Heart right ventricle (tissue), 16 donors: ENCODE measurements around the gene ATG7. TPM values are rescaled to one million over a fixed set of nuclear protein-coding genes. Genes with fewer than 3 reads are reported as not detected.
A peak's percentile ranks its signal among the peaks of the same experiment; 100 is the strongest.

Experiments used
- ATAC-seq, 8 donors: fragments of 200-7000 bp; cut with Tn5 transposase; one replicate each; pipeline ENCODE4 v1.9.1; 2020; ENCODE audit warnings: mild to moderate bottlenecking in 8 of 8, moderate library complexity in 8 of 8, moderate number of reproducible peaks in 1 of 8
- DNase-seq, 2 donors: peaks; one replicate each; pipeline ENCODE4 v3.0.0-alpha.2; 2020
- H3K27ac ChIP-seq, 10 donors: fragments of 200-600 bp; sonication (generic) in 2 of 10; one replicate each; pipeline versions ENCODE4 v1.5.0 to v1.8.0; 2020 to 2022; ENCODE audit warnings: mild to moderate bottlenecking in 3 of 10
- H3K27me3 ChIP-seq, 7 donors: fragments of 200-600 bp; one replicate each; pipeline ENCODE4 v1.8.0; 2021 to 2022; ENCODE audit warnings: mild to moderate bottlenecking in 2 of 7
- H3K36me3 ChIP-seq, 9 donors: fragments of 200-600 bp; sonication (generic) in 1 of 9; one replicate each; pipeline versions ENCODE4 v1.5.0 to v1.8.0; 2020 to 2022; ENCODE audit warnings: mild to moderate bottlenecking in 2 of 9
- H3K4me1 ChIP-seq, 9 donors: fragments of 200-600 bp; sonication (generic) in 1 of 9; one replicate each; pipeline versions ENCODE4 v1.5.0 to v1.8.0; 2020 to 2022; ENCODE audit warnings: mild to moderate bottlenecking in 4 of 9
- H3K4me3 ChIP-seq, 10 donors: fragments of 200-600 bp; sonication (generic) in 2 of 10; one replicate each; pipeline versions ENCODE4 v1.5.0 to v1.8.0; 2020 to 2022; ENCODE audit warnings: mild to moderate bottlenecking in 7 of 10, moderate library complexity in 2 of 10
- H3K9me3 ChIP-seq, 11 donors: fragments of 200-600 bp in 10 of 11; sonication (generic) in 2 of 11; one replicate each; pipeline versions ENCODE4 v1.5.0 to v1.8.0; 2013 to 2022; ENCODE audit warnings: mild to moderate bottlenecking in 2 of 11, control low read depth in 1 of 11, moderate library complexity in 1 of 11
- WGBS, 2 donors: extraction: QIAGEN DNeasy Blood & Tissue Kit; methylation state at CpG; one replicate each; pipeline ENCODE4 v1.1.7; 2013; ENCODE audit warnings: inconsistent platforms in 1 of 2; 5-methylcytosine and 5-hydroxymethylcytosine counted together
- intact Hi-C, 10 donors: fragments of 100-400 bp; cut with DNase I; formaldehyde crosslinking; loops; one replicate each; pipeline versions ENCODE4 v1.11.1 to v1.14.2; 2022
- polyA plus RNA-seq, 2 donors: library from polyadenylated mRNA; stranded (reverse); fragments of 200-250 nt; gene quantifications; one replicate each; pipeline ENCODE4 v1.2.3, GENCODE V29; 2013
- total RNA-seq, 10 donors: library from RNA; stranded (reverse); fragmentation: NEBNext Ultra II Directional in 3 of 10; extraction: Animal tissue kit (Norgen Biotek cat#: 25700) in 3 of 10; gene quantifications; one replicate each; pipeline versions ENCODE4 v1.2.1 to v1.2.4, GENCODE V29; 2021 to 2023
- TF ChIP-seq, protein P1 (sequence below), 9 donors: fragments of 200-600 bp; sonication (generic) in 2 of 9; IDR thresholded peaks; one replicate each; pipeline versions ENCODE4 v1.5.0 to v1.8.0; 2021 to 2022; ENCODE audit warnings: antibody characterized with exemption in 9 of 9, mild to moderate bottlenecking in 5 of 9, moderate library complexity in 1 of 9
- donor health status: Arrhythmogenic right ventricular cardiomyopathy.
- donor health status: ischemic (EF 13 %, LVEDD 7.1; RV severe dilation, severe dysfunction).
- donor health status: healthy with polysubstance abuse.
- donor health status: DM: no; HTN: yes; CAD: no.
- donor health status: DM: no; HTN: no; CAD: no.
- donor health status: ischemic (EF 25% LVEDD 6.9; RV normal size, moderate dysfunction).
- donor health status: ischemic (EF 25% LVEDD 5.7; RV mildly dilated, moderate dysfunction).
- donor health status: healthy.
- donor health status: DM: yes; HTN: yes; CAD: no.
- donor health status: Ischemic cardiomyopathy.
- donor health status: ischemic (EF 35%, LVEDD 5.7; RV mildly dilated, moderate dysfunction).
- donor health status: nonischemic (EF 11% LVEDD 7.7; RV severe dilation, severe dysfunction).
- donor health status: DM: yes; HTN: yes; CAD: no.
- donor health status: PGD.
- donor health status: ischemic (EF 29% LVEDD 5.4; RV normal size, mild dysfunction).
- donor health status: nonischemic (EF 23%, LVEDD 6.1; RV moderate dilation, normal function).

Gene ATG7
- total and polyA plus RNA-seq, 12 donors: 5.3 to 24.1 (median 16.8) TPM

GRCh38 chr3:11273891-11274291 is 1.7 kb downstream of the ATG7 start:
- H3K4me3 ChIP-seq: peak overlapping the region in 3 of 10 donors; percentile 72 to 88 (median 79)
- peaks cover 7 to 59% (median 18%) of the 10 kb centered on the region in 9 donors for H3K4me1 ChIP-seq
- TF ChIP-seq, protein P1, sequence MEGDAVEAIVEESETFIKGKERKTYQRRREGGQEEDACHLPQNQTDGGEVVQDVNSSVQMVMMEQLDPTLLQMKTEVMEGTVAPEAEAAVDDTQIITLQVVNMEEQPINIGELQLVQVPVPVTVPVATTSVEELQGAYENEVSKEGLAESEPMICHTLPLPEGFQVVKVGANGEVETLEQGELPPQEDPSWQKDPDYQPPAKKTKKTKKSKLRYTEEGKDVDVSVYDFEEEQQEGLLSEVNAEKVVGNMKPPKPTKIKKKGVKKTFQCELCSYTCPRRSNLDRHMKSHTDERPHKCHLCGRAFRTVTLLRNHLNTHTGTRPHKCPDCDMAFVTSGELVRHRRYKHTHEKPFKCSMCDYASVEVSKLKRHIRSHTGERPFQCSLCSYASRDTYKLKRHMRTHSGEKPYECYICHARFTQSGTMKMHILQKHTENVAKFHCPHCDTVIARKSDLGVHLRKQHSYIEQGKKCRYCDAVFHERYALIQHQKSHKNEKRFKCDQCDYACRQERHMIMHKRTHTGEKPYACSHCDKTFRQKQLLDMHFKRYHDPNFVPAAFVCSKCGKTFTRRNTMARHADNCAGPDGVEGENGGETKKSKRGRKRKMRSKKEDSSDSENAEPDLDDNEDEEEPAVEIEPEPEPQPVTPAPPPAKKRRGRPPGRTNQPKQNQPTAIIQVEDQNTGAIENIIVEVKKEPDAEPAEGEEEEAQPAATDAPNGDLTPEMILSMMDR (IDR thresholded peaks at IDR 0.05): no peak
- no peaks in the 10 kb centered on the region for H3K27me3 ChIP-seq
- intact Hi-C loops: no loop called here
- DNase-seq (no peak), ATAC-seq (peak in 1 of 8 donors; percentile 12)
- H3K27ac ChIP-seq: peak overlapping the region in 3 of 10 donors; percentile 19 to 95 (median 36)
- peaks cover 0 to 14% (median 0%) of the 10 kb centered on the region in 9 donors for H3K36me3 ChIP-seq
- 89 to 94% methylated on average over 5 of the region's 5 CpGs for WGBS, 2 donors
- H3K9me3 ChIP-seq: peaks cover 0 to 15% (median 0%) of the 10 kb centered on the region in 11 donors

GRCh38 chr3:11274566-11275142 is 2.5 kb downstream of the ATG7 start:
- no peak for DNase-seq
- peak overlapping the region in 3 of 10 donors; percentile 19 to 95 (median 21) for H3K27ac ChIP-seq
- H3K4me1 ChIP-seq: peaks cover 7 to 64% (median 18%) of the 10 kb centered on the region in 9 donors
- H3K4me3 ChIP-seq: peak overlapping the region in 1 of 10 donors; percentile 72
- H3K9me3 ChIP-seq: peaks cover 0 to 15% (median 0%) of the 10 kb centered on the region in 11 donors
- ATAC-seq: no peak
- TF ChIP-seq, protein P1 (IDR thresholded peaks at IDR 0.05): no peak
- H3K27me3 ChIP-seq: no peaks in the 10 kb centered on the region
- intact Hi-C loops: no loop called here
- WGBS, 2 donors: 86 to 87% methylated on average over 6 of the region's 6 CpGs
- peaks cover 0 to 18% (median 0%) of the 10 kb centered on the region in 9 donors for H3K36me3 ChIP-seq

DNA sequence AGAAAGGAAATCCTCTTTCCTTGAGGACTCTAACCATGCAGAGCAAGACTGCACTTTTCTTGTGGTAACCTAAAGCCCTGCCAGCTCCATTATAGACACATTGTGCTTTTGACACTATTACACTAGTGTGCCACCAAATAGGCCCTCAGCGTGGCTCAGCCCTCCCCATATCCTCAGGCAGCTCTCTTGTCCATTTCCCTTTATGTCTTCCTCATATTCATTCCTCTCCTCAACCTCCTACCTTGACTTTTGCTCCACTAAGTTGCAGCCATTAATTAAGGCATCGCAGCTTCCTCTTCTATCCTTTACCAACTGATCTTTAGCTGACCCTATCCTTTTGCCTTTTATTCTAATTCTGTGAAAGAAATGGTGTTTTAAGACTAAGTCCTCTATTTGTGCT is 3.7 kb downstream of the ATG7 start:
- TF ChIP-seq, protein P1 (IDR thresholded peaks at IDR 0.05): no peak
- WGBS, 2 donors: 38 to 78% methylated on average over 2 of the region's 2 CpGs
- ATAC-seq: no peak

GRCh38 chr3:11276901-11277300 is 4.7 kb downstream of the ATG7 start:
- Histone ChIP-seq H3K36me3 (peaks cover 0 to 36% (median 0%) of the 10 kb centered on the region in 9 donors), H3K27ac (no peak overlapping the region), H3K4me3 (no peak overlapping the region), H3K4me1 (peaks cover 7 to 71% (median 15%) of the 10 kb centered on the region in 9 donors), H3K27me3 (no peaks in the 10 kb centered on the region), H3K9me3 (peaks cover 0 to 15% (median 0%) of the 10 kb centered on the region in 11 donors)
- no peak for ATAC-seq
- TF ChIP-seq, protein P1 (IDR thresholded peaks at IDR 0.05): no peak
- intact Hi-C loops: no loop called here
- no peak for DNase-seq
- WGBS, 2 donors: 91 to 94% methylated on average over 2 of the region's 2 CpGs

More for the DNA sequence above, 3.7 kb downstream of the ATG7 start:
- Histone ChIP-seq H3K27me3 (no peaks in the 10 kb centered on the region), H3K9me3 (peaks cover 0 to 15% (median 0%) of the 10 kb centered on the region in 11 donors), H3K36me3 (peaks cover 0 to 28% (median 0%) of the 10 kb centered on the region in 9 donors), H3K27ac (peak overlapping the region in 1 of 10 donors; percentile 95), H3K4me1 (peaks cover 7 to 66% (median 18%) of the 10 kb centered on the region in 9 donors), H3K4me3 (no peak overlapping the region)
- DNase-seq: no peak
- intact Hi-C loops: no loop called here
